HepG2 (cell line): Measurements from ENCODE around the gene BRCA1. TPM values are rescaled to one million over a fixed set of nuclear protein-coding genes. Genes with fewer than 3 reads are reported as not detected.

Experiments used
- ATAC-seq: fragments of 200-7000 bp; cut with Tn5 transposase; 3 replicates; pipeline ENCODE4 v1.9.1; 2020; ENCODE audit warnings: mild to moderate bottlenecking, moderate library complexity
- BruUV-seq: library from RNA; stranded (reverse); fragments of 400-500 nt; replicated peaks from 2 replicates; lab custom pipeline; 2021; lab: Mats Ljungman, UMichigan
- CTCF ChIA-PET: fragments of 300-600 bp; formaldehyde crosslinking; extraction: SDS; loops from one replicate; lab custom pipeline; 2021; ENCODE audit warnings: low total read pairs, inconsistent platforms, low intra/inter-chr PET ratio; lab: Yijun Ruan, JAX
- POLR2A ChIA-PET: fragments of 350-600 bp; sonication (Branson Sonifier 250); formaldehyde crosslinking; loops from one replicate; lab custom pipeline; 2020; ENCODE audit warnings: antibody characterized with exemption, inconsistent platforms; lab: Yijun Ruan, JAX
- DNase-seq: peaks from one replicate; pipeline ENCODE4 v3.0.0-alpha.2; 2015; ENCODE audit warnings: low spot score
- FAIRE-seq: peaks from 3 replicates; lab custom pipeline; 2011; peaks lifted over from hg19 to GRCh38; lab: Jason Lieb, UNC
- H2AFZ ChIP-seq: one replicate; pipeline ENCODE4 v1.6.1; 2011; ENCODE audit warnings: low read length, inconsistent platforms
- H3K27ac ChIP-seq: fragments of 300-600 bp; 3 replicates; pipeline ENCODE4 v1.8.0; 2011; ENCODE audit warnings: mixed run types, mild to moderate bottlenecking, mixed read lengths, low read length, inconsistent platforms; ENCODE audit not compliant: insufficient read depth; ENCODE audit errors: extremely low read length
- H3K27me3 ChIP-seq, 2 experiments: fragments of 200-600 bp in 1 of 2; 2 replicates in 1 of 2; 3 replicates in 1 of 2; pipeline versions ENCODE4 v1.6.0 to v1.8.0; 2011; ENCODE audit warnings: low read length in 2 of 2, mild to moderate bottlenecking in 2 of 2, moderate library complexity in 2 of 2, inconsistent platforms in 1 of 2; ENCODE audit not compliant: insufficient read depth in 2 of 2, control insufficient read depth in 1 of 2
- H3K36me3 ChIP-seq, 2 experiments: fragments of 200-600 bp in 1 of 2; replicated peaks in 1 of 2; 2 replicates in 1 of 2; 3 replicates in 1 of 2; pipeline versions ENCODE4 v1.5.1 to v1.8.0; 2011; ENCODE audit warnings: low read length in 2 of 2, inconsistent platforms in 1 of 2; ENCODE audit not compliant: insufficient read depth in 2 of 2, control insufficient read depth in 1 of 2
- H3K4me1 ChIP-seq: 2 replicates; pipeline ENCODE4 v1.5.1; 2012; ENCODE audit warnings: low read length, inconsistent platforms; ENCODE audit not compliant: insufficient read depth
- H3K4me2 ChIP-seq: 2 replicates; pipeline ENCODE4 v1.6.0; 2011; ENCODE audit warnings: low read depth, low read length, inconsistent platforms
- H3K4me3 ChIP-seq, 3 experiments: fragments of 200-600 bp in 1 of 3; sonication (generic), shearing (Covaris generic) in 1 of 3; replicated peaks in 1 of 3; 2 replicates each; pipeline ENCODE4 v1.5.1; 2011 to 2016; ENCODE audit warnings: low read length in 3 of 3, inconsistent platforms in 2 of 3, low read depth in 2 of 3, mild to moderate bottlenecking in 2 of 3, control low read depth in 1 of 3, mixed read lengths in 1 of 3; ENCODE audit not compliant: insufficient read depth in 1 of 3
- H3K79me2 ChIP-seq: one replicate; pipeline ENCODE4 v1.6.1; 2011; ENCODE audit warnings: low read length, inconsistent platforms; ENCODE audit not compliant: insufficient read depth
- H3K9ac ChIP-seq: 2 replicates; pipeline ENCODE4 v1.6.0; 2011; ENCODE audit warnings: mild to moderate bottlenecking, low read depth, low read length, inconsistent platforms; ENCODE audit not compliant: insufficient read depth
- H3K9me3 ChIP-seq: 2 replicates; pipeline ENCODE4 v1.5.1; 2012; ENCODE audit warnings: mild to moderate bottlenecking, low read length
- H4K20me1 ChIP-seq: 2 replicates; pipeline ENCODE4 v1.6.0; 2011; ENCODE audit warnings: inconsistent platforms, mild to moderate bottlenecking, low read length, moderate library complexity; ENCODE audit not compliant: insufficient read depth
- REL ChIP-seq: sonication (generic); formaldehyde crosslinking; conservative IDR thresholded peaks from 2 replicates; pipeline ENCODE4 v1.8.0; 2022; ENCODE audit warnings: mild to moderate bottlenecking, missing genetic modification reagents, moderate library complexity
- SNAPC2 ChIP-seq: sonication (generic); formaldehyde crosslinking; IDR thresholded peaks from 2 replicates; pipeline ENCODE4 v1.8.1; 2022; ENCODE audit warnings: mild to moderate bottlenecking, missing genetic modification reagents
- ZFP36L1 ChIP-seq: sonication (generic); formaldehyde crosslinking; IDR thresholded peaks from 2 replicates; pipeline ENCODE4 v1.8.0; 2022; ENCODE audit warnings: mild to moderate bottlenecking, missing genetic modification reagents, moderate library complexity
- WGBS: methylation state at CpG from one replicate; pipeline ENCODE4 v1.1.6; 2017; ENCODE audit warnings: low lambda C conversion rate; 5-methylcytosine and 5-hydroxymethylcytosine counted together
- in situ Hi-C: cut with HindIII; loops from 2 replicates; pipeline ENCODE4 v1.10.0; 2017; ENCODE audit warnings: low pct_unique_long_range_greater_than_20kb; ENCODE audit not compliant: extremely low pct_ligation_motif_present
- intact Hi-C: fragments of 100-400 bp; cut with micrococcal nuclease; formaldehyde crosslinking; loops from one replicate; pipeline ENCODE4 v1.10.0; 2022; ENCODE audit not compliant: unreplicated experiment
- polyA plus RNA-seq, 8 experiments: library from polyadenylated mRNA; depleted of rRNA in 3 of 8; stranded (reverse) in 7 of 8; unstranded in 1 of 8; fragments of >200 nt; fragmentation: Illumina TruSeq in 4 of 8; extraction: Trizol in 4 of 8; gene quantifications; 2 replicates each; pipeline versions ENCODE4 v1.2.1 to v1.2.3, GENCODE V29; 2011 to 2016; ENCODE audit warnings: low read depth in 4 of 8, missing spikeins in 1 of 8, mixed read lengths in 1 of 8; ENCODE audit not compliant: insufficient read depth in 1 of 8
- total RNA-seq, 5 experiments: library from RNA; depleted of rRNA; stranded (reverse); fragments of >200 nt; fragmentation: Illumina TruSeq; extraction: Trizol; gene quantifications; 2 replicates each; pipeline ENCODE4 v1.2.3, GENCODE V29; 2016; ENCODE audit warnings: low read depth in 1 of 5
- TF ChIP-seq, protein P1 (sequence below): sonication (generic); formaldehyde crosslinking; IDR thresholded peaks from 2 replicates; pipeline ENCODE4 v1.5.0; 2020; ENCODE audit warnings: mild to moderate bottlenecking, missing genetic modification reagents, borderline replicate concordance
- TF ChIP-seq, protein P2 (sequence below): sonication (generic); formaldehyde crosslinking; IDR thresholded peaks from one replicate; pipeline ENCODE4 v1.5.1; 2020; ENCODE audit warnings: mild to moderate bottlenecking, missing genetic modification reagents; ENCODE audit errors: not compliant biosample characterization
- TF ChIP-seq, protein P3 (sequence below): sonication (generic); formaldehyde crosslinking; IDR thresholded peaks from 2 replicates; pipeline ENCODE4 v1.4.0; 2020; ENCODE audit warnings: missing genetic modification reagents

BRCA1 gene
- total and polyA plus RNA-seq, 2 of the 13 experiments (the other 11 are each of a cell fraction or from before 2014, with no cell fraction given) = 13.3 to 37.5 TPM

DNA sequence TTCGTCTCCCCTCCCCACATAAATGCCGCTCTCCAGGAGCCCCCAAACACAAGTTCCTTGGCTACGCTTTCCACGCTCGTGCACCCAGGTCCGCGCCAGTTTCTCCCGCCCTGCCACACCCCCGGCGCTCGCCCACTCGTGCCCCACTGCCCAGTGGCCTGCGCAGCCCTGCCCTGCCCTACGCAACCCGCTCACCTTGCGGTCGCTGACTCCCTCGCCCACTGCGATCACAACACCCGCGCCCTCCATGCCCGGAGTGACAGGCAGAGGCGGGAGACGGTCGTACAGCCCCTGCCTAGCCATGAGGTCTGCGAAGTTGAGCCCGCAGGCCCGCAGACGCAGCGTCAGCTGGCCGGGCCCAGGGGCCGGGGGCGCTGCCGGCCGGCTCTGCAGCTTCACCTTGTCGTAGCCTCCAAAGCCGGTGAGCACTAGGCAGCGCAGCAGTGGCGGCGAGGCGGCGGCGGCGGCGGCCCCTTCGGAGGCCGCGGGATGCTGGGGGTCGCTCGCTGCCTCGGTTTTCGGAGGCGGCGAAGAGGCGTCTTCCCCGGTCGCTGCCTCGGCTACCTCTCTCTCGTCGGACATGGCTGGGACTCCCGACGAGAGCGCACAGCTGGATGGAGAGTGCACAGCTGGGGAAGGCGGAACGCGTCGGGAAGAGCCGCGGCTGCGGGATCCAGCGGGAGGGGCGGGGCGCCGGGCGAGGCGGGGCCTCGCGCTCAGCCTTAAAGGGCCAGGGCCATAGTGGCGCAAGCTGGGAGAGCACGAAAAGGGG is 103.2 kb downstream of the BRCA1 start, which contains the start of gene VAT1 (continued):
- TF ChIP-seq, protein P1, sequence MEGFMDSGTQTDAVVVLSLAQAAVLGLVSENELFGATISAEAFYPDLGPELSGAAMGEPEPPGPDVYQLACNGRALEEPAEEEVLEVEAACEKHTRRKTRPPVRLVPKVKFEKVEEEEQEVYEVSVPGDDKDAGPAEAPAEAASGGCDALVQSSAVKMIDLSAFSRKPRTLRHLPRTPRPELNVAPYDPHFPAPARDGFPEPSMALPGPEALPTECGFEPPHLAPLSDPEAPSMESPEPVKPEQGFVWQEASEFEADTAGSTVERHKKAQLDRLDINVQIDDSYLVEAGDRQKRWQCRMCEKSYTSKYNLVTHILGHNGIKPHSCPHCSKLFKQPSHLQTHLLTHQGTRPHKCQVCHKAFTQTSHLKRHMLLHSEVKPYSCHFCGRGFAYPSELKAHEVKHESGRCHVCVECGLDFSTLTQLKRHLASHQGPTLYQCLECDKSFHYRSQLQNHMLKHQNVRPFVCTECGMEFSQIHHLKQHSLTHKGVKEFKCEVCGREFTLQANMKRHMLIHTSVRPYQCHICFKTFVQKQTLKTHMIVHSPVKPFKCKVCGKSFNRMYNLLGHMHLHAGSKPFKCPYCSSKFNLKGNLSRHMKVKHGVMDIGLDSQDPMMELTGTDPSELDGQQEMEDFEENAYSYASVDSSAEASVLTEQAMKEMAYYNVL (CRISPR knock-in tag) = peak; percentile 81
- TF ChIP-seq REL (CRISPR knock-in tag) (0 out of 2 replicates have a peak, but pooled peaks have one; percentile 75), SNAPC2 (peak; percentile 98), ZFP36L1 (CRISPR knock-in tag) (no peak)

DNA sequence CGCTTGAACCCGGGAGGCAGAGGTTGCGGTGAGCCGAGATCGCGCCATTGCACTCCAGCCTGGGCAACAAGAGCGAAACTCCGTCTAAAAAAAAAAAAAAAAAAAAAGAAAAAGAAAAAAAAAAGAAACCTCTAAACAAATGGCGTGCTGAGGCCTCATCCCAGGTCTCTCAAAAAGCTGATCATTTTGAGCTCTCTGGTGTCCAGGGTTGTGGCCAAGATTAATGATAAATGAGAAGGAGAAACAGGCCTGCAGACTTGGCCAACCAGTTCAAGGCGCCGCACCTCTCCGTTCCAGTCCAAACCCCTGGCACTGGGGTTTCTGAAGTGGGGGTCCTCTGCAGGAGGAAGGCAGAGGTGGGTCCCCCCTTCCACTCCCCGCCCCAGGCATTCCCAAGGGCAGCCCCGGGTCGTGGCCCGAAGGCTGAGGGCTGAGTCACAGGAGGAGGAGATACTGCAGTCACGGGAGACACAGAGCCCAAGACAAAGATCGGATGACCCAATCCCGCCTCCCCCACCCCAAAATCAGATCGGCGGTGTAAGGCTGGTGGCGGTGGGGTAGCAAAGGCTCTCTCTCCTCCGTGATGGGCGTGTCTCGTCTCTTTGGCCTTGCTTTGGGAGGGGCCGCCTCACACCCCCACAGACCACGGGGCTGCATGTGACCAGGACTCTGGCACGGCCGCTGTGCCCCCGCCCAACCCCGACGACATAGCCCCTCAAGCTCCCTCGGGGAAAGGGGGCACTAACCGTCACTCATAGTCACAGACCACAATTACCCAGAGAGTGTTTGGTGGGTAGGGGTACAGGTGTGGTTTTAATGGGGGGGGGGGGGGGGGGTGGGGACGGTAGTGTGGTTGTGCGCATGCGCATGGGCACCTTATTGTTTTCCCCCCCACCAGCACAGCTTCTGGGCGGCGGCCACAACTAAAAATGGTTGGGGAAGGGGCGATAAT is 104.1 kb downstream of the BRCA1 start:
- Histone ChIP-seq H3K79me2 (peaks cover 26% of the 10 kb centered on the region), H3K27me3 (no peaks in the 10 kb centered on the region; a peak in 1 of 5 replicates), H3K4me1 (peaks cover 44% of the 10 kb centered on the region), H2AFZ (no peak overlapping the region), H3K4me2 (peak overlapping the region; percentile 80), H3K27ac (peak overlapping the region; percentile 70), H3K4me3 (peak overlapping the region; percentile 96 to 100 (median 100)), H3K9ac (peak overlapping the region; percentile 94), H4K20me1 (no peaks in the 10 kb centered on the region), H3K36me3 (peaks cover 15 to 36% of the 10 kb centered on the region in 2 experiments), H3K9me3 (no peaks in the 10 kb centered on the region)
- in situ Hi-C loops = no loop called here
- DNase-seq (peak; percentile 63), FAIRE-seq (no peak), ATAC-seq (peak; percentile 42)
- POLR2A ChIA-PET = interaction anchor here (0.6 to 4.5 kb wide), 12 partner anchors 10 to 295 kb away, joined by 3 to 55 read pairs (median 9); partner anchors contain the start of genes NBR1, RPL27 and TMEM106A
- TSS peak; percentile 42 for BruUV-seq
- intact Hi-C loops = loop anchor here (1.0 to 5.0 kb wide), 3 partner anchors 11 to 311 kb away; partner anchors contain the start of gene TMEM106A
- CTCF ChIA-PET = no interaction called here
- WGBS = 31% methylated on average over 32 of the region's 40 CpGs
- TF ChIP-seq, protein P2, sequence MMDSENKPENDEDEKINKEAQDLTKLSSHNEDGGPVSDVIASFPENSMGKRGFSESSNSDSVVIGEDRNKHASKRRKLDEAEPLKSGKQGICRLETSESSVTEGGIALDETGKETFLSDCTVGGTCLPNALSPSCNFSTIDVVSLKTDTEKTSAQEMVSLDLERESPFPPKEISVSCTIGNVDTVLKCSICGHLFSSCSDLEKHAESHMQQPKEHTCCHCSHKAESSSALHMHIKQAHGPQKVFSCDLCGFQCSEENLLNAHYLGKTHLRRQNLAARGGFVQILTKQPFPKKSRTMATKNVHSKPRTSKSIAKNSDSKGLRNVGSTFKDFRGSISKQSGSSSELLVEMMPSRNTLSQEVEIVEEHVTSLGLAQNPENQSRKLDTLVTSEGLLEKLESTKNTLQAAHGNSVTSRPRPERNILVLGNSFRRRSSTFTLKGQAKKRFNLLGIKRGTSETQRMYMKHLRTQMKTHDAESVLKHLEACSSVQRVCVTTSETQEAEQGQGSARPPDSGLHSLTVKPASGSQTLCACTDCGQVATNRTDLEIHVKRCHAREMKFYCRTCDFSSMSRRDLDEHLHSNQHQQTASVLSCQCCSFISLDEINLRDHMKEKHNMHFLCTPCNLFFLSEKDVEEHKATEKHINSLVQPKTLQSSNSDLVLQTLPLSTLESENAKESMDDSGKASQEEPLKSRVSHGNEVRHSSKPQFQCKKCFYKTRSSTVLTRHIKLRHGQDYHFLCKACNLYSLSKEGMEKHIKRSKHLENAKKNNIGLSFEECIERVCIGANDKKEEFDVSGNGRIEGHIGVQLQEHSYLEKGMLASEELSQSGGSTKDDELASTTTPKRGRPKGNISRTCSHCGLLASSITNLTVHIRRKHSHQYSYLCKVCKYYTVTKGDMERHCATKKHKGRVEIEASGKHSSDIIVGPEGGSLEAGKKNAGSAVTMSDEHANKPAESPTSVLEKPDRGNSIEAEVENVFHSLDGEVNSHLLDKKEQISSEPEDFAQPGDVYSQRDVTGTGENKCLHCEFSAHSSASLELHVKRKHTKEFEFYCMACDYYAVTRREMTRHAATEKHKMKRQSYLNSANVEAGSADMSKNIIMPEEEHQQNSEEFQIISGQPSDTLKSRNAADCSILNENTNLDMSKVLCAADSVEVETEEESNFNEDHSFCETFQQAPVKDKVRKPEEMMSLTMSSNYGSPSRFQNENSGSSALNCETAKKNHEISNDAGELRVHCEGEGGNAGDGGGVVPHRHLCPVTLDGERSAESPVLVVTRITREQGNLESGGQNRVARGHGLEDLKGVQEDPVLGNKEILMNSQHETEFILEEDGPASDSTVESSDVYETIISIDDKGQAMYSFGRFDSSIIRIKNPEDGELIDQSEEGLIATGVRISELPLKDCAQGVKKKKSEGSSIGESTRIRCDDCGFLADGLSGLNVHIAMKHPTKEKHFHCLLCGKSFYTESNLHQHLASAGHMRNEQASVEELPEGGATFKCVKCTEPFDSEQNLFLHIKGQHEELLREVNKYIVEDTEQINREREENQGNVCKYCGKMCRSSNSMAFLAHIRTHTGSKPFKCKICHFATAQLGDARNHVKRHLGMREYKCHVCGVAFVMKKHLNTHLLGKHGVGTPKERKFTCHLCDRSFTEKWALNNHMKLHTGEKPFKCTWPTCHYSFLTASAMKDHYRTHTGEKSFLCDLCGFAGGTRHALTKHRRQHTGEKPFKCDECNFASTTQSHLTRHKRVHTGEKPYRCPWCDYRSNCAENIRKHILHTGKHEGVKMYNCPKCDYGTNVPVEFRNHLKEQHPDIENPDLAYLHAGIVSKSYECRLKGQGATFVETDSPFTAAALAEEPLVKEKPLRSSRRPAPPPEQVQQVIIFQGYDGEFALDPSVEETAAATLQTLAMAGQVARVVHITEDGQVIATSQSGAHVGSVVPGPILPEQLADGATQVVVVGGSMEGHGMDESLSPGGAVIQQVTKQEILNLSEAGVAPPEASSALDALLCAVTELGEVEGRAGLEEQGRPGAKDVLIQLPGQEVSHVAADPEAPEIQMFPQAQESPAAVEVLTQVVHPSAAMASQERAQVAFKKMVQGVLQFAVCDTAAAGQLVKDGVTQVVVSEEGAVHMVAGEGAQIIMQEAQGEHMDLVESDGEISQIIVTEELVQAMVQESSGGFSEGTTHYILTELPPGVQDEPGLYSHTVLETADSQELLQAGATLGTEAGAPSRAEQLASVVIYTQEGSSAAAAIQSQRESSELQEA = no peak
- TF ChIP-seq, protein P3, sequence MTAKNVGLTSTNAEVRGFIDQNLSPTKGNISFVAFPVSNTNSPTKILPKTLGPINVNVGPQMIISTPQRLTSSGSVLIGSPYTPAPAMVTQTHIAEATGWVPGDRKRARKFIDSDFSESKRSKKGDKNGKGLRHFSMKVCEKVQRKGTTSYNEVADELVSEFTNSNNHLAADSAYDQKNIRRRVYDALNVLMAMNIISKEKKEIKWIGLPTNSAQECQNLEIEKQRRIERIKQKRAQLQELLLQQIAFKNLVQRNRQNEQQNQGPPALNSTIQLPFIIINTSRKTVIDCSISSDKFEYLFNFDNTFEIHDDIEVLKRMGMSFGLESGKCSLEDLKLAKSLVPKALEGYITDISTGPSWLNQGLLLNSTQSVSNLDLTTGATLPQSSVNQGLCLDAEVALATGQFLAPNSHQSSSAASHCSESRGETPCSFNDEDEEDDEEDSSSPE (CRISPR knock-in tag) = peak; percentile 12; the same call in 1 of the 2 replicates
